Progenitor cell of endocrine pancreas (in vitro differentiated cells): ENCODE measurements around the gene ANKRD29. TPM values are rescaled to one million over a fixed set of nuclear protein-coding genes. Genes with fewer than 3 reads are reported as not detected.

ENCODE experiments used
- DNase-seq: peaks from one replicate; pipeline ENCODE4 v3.0.0; 2021; ENCODE audit warnings: low spot score; ENCODE audit not compliant: unreplicated experiment
- H3K27ac Mint-ChIP-seq: 2 replicates; pipeline ENCODE4 v1.8.0; 2021; ENCODE audit warnings: mild to moderate bottlenecking, moderate library complexity, mixed read lengths
- H3K27me3 Mint-ChIP-seq: 2 replicates; pipeline ENCODE4 v1.8.0; 2021; ENCODE audit warnings: mixed read lengths
- H3K36me3 Mint-ChIP-seq: 2 replicates; pipeline ENCODE4 v1.8.0; 2022; ENCODE audit warnings: mixed read lengths; ENCODE audit not compliant: insufficient read depth
- H3K4me1 Mint-ChIP-seq: 2 replicates; pipeline ENCODE4 v1.8.0; 2021; ENCODE audit warnings: low read depth, mixed read lengths
- H3K4me3 Mint-ChIP-seq: 2 replicates; pipeline ENCODE4 v1.8.0; 2021; ENCODE audit warnings: low read depth, mild to moderate bottlenecking, moderate library complexity, mixed read lengths
- H3K9me3 Mint-ChIP-seq: 2 replicates; pipeline ENCODE4 v1.8.0; 2021; ENCODE audit warnings: low read depth, mixed read lengths
- CTCF ChIP-seq: fragments of 200-600 bp; sonication (generic); IDR thresholded peaks from one replicate; pipeline ENCODE4 v1.5.0; 2021; ENCODE audit warnings: antibody characterized with exemption, mild to moderate bottlenecking; ENCODE audit not compliant: unreplicated experiment
- total RNA-seq: library from RNA; stranded (reverse); gene quantifications from 2 replicates; pipeline ENCODE4 v1.2.1, GENCODE V29; 2021

ANKRD29 gene
- total RNA-seq, 1 donor from 2014 or later = 0.41 TPM

GRCh38 chr18:23706971-23707640 is 44.4 kb upstream of the ANKRD29 start:
- Mint-ChIP-seq H3K4me1 (no peaks in the 10 kb centered on the region), H3K27me3 (peaks cover 6% of the 10 kb centered on the region), H3K36me3 (no peaks in the 10 kb centered on the region), H3K27ac (no peak overlapping the region), H3K9me3 (peaks cover 4% of the 10 kb centered on the region), H3K4me3 (no peak overlapping the region)
- TF ChIP-seq CTCF = no peak
- no peak for DNase-seq

- Mint-ChIP-seq H3K4me1 (no peaks in the 10 kb centered on the region), H3K36me3 (no peaks in the 10 kb centered on the region), H3K27me3 (peaks cover 22% of the 10 kb centered on the region), H3K9me3 (peaks cover 4% of the 10 kb centered on the region), H3K4me3 (no peak overlapping the region), H3K27ac (no peak overlapping the region)
- no peak for DNase-seq
- TF ChIP-seq CTCF = no peak
Observed at GRCh38 chr18:23704806-23705205, 42.1 kb upstream of the ANKRD29 start.

- no peak for DNase-seq
- Mint-ChIP-seq H3K36me3 (no peaks in the 10 kb centered on the region), H3K4me1 (no peaks in the 10 kb centered on the region)
Observed at GRCh38 chr18:23703987-23704384, 41.3 kb upstream of the ANKRD29 start.

GRCh38 chr18:23703057-23703986 is 40.6 kb upstream of the ANKRD29 start:
- Mint-ChIP-seq H3K27ac (no peak overlapping the region), H3K4me1 (no peaks in the 10 kb centered on the region), H3K27me3 (peaks cover 25% of the 10 kb centered on the region), H3K36me3 (no peaks in the 10 kb centered on the region), H3K4me3 (no peak overlapping the region), H3K9me3 (peaks cover 4% of the 10 kb centered on the region)
- TF ChIP-seq CTCF = peak; percentile 60
- no peak for DNase-seq

More at GRCh38 chr18:23703987-23704384, 41.3 kb upstream of the ANKRD29 start:
- no peak overlapping the region for H3K4me3 Mint-ChIP-seq
- TF ChIP-seq CTCF = no peak
- H3K27me3 Mint-ChIP-seq = peaks cover 22% of the 10 kb centered on the region
- no peak overlapping the region for H3K27ac Mint-ChIP-seq
- H3K9me3 Mint-ChIP-seq = peaks cover 4% of the 10 kb centered on the region

GRCh38 chr18:23702606-23703005 is 39.9 kb upstream of the ANKRD29 start:
- Mint-ChIP-seq H3K27ac (no peak overlapping the region), H3K4me1 (no peaks in the 10 kb centered on the region), H3K9me3 (peaks cover 4% of the 10 kb centered on the region), H3K36me3 (no peaks in the 10 kb centered on the region), H3K27me3 (peaks cover 25% of the 10 kb centered on the region), H3K4me3 (no peak overlapping the region)
- no peak for TF ChIP-seq CTCF
- DNase-seq = no peak
